ENCODE results near the gene ZBTB11. TPM values are rescaled to one million over a fixed set of nuclear protein-coding genes. Genes with fewer than 3 reads are reported as not detected.
A peak's percentile ranks its signal among the peaks of the same experiment; 100 is the strongest.

Gene ZBTB11
- total and polyA plus RNA-seq, 2 experiments from 2014 or later: 7.7 to 22.4 TPM

- no peak for TF ChIP-seq ZNF462 (CRISPR knock-in tag; IDR thresholded peaks at IDR 0.05)
Observed at GRCh38 chr3:101629219-101629618, 47.7 kb downstream of the ZBTB11 start (continued).

DNA sequence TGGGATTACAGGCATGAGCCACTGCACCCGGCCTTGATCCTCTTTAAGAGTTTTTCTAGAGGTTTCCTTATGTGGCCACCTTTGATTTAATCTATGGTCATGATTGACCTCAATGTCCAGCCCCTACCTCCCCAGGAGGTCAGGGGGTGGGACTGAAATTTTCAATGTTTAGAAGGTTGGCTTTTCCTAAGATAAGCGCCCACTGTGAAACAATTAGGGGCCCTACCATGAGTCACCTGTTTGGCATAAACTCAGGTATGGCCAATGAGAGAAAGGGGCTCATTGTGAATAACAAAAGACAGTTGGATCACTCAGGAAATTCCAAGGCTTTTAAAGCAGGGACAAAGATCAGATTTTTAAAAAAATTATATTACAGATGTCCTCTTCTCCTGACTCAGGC lies 51.1 kb downstream of the ZBTB11 start:
- H3K27me3 ChIP-seq (ENCODE audit: insufficient read depth): no peaks in the 10 kb centered on the region
- DNase-seq (ENCODE audit: low spot score): peak; percentile 18
- H3K4me1 Mint-ChIP-seq: no peaks in the 10 kb centered on the region

More for the DNA sequence above, 51.1 kb downstream of the ZBTB11 start:
- Histone ChIP-seq H3K36me3 (ENCODE audit: insufficient read depth) (no peaks in the 10 kb centered on the region; the same call in 1 of the 2 replicates), H3F3A (replicated peaks; ENCODE audit: low read depth) (no peaks in the 10 kb centered on the region), H3K27ac (ENCODE audit: low read depth) (no peak overlapping the region), H3K79me2 (replicated peaks; ENCODE audit: insufficient read depth) (no peaks in the 10 kb centered on the region), H3K9me2 (ENCODE audit: insufficient read depth) (peaks cover 3% of the 10 kb centered on the region; the same call in 1 of the 2 replicates), H4K20me1 (replicated peaks; ENCODE audit: insufficient read depth) (no peaks in the 10 kb centered on the region), H3K4me1 (ENCODE audit: insufficient read depth) (no peaks in the 10 kb centered on the region), H3K4me3 (no peak overlapping the region), H3K4me2 (no peak overlapping the region), H2AFZ (no peak overlapping the region)
- ATAC-seq: no peak
- Mint-ChIP-seq H3K36me3 (ENCODE audit: low read depth) (peaks cover 21% of the 10 kb centered on the region), H3K9me3 (peaks cover 33% of the 10 kb centered on the region), H3K27me3 (ENCODE audit: insufficient read depth, low read depth, poor library complexity) (peaks cover 3% of the 10 kb centered on the region), H3K4me3 (no peak overlapping the region), H3K27ac (no peak overlapping the region)
- TF ChIP-seq ZNF331 (CRISPR knock-in tag; IDR thresholded peaks at IDR 0.05; ENCODE audit: low read depth) (no peak), POLR2AphosphoS5 (IDR thresholded peaks at IDR 0.05; ENCODE audit: low read depth) (no peak), STAT1 (IDR thresholded peaks at IDR 0.05; ENCODE audit: unreplicated experiment) (no peak), NANOG (IDR thresholded peaks at IDR 0.05; ENCODE audit: borderline replicate concordance) (no peak), EZH2phosphoT487 (IDR thresholded peaks at IDR 0.05; ENCODE audit: unreplicated experiment) (no peak), CREB1 (CRISPR knock-in tag; IDR thresholded peaks at IDR 0.05; ENCODE audit: low read depth) (no peak), JUNB (IDR thresholded peaks at IDR 0.05; ENCODE audit: unreplicated experiment) (no peak)
- TF ChIP-seq, protein P1, sequence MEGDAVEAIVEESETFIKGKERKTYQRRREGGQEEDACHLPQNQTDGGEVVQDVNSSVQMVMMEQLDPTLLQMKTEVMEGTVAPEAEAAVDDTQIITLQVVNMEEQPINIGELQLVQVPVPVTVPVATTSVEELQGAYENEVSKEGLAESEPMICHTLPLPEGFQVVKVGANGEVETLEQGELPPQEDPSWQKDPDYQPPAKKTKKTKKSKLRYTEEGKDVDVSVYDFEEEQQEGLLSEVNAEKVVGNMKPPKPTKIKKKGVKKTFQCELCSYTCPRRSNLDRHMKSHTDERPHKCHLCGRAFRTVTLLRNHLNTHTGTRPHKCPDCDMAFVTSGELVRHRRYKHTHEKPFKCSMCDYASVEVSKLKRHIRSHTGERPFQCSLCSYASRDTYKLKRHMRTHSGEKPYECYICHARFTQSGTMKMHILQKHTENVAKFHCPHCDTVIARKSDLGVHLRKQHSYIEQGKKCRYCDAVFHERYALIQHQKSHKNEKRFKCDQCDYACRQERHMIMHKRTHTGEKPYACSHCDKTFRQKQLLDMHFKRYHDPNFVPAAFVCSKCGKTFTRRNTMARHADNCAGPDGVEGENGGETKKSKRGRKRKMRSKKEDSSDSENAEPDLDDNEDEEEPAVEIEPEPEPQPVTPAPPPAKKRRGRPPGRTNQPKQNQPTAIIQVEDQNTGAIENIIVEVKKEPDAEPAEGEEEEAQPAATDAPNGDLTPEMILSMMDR (conservative IDR thresholded peaks at IDR 0.05; ENCODE audit: low read depth in 2 of 2): no peak

All from GM23338 (cell line).